Heart right ventricle (tissue), 16 donors: ENCODE results near the gene HOXA6. TPM values are rescaled to one million over a fixed set of nuclear protein-coding genes. Genes with fewer than 3 reads are reported as not detected.

Experiments used
- ATAC-seq, 8 donors: fragments of 200-7000 bp; cut with Tn5 transposase; one replicate each; pipeline ENCODE4 v1.9.1; 2020; ENCODE audit warnings: mild to moderate bottlenecking in 8 of 8, moderate library complexity in 8 of 8, moderate number of reproducible peaks in 1 of 8
- DNase-seq, 2 donors: peaks; one replicate each; pipeline ENCODE4 v3.0.0-alpha.2; 2020
- H3K27ac ChIP-seq, 10 donors: fragments of 200-600 bp; sonication (generic) in 2 of 10; one replicate each; pipeline versions ENCODE4 v1.5.0 to v1.8.0; 2020 to 2022; ENCODE audit warnings: mild to moderate bottlenecking in 3 of 10
- H3K27me3 ChIP-seq, 7 donors: fragments of 200-600 bp; one replicate each; pipeline ENCODE4 v1.8.0; 2021 to 2022; ENCODE audit warnings: mild to moderate bottlenecking in 2 of 7
- H3K36me3 ChIP-seq, 9 donors: fragments of 200-600 bp; sonication (generic) in 1 of 9; one replicate each; pipeline versions ENCODE4 v1.5.0 to v1.8.0; 2020 to 2022; ENCODE audit warnings: mild to moderate bottlenecking in 2 of 9
- H3K4me1 ChIP-seq, 9 donors: fragments of 200-600 bp; sonication (generic) in 1 of 9; one replicate each; pipeline versions ENCODE4 v1.5.0 to v1.8.0; 2020 to 2022; ENCODE audit warnings: mild to moderate bottlenecking in 4 of 9
- H3K4me3 ChIP-seq, 10 donors: fragments of 200-600 bp; sonication (generic) in 2 of 10; one replicate each; pipeline versions ENCODE4 v1.5.0 to v1.8.0; 2020 to 2022; ENCODE audit warnings: mild to moderate bottlenecking in 7 of 10, moderate library complexity in 2 of 10
- H3K9me3 ChIP-seq, 11 donors: fragments of 200-600 bp in 10 of 11; sonication (generic) in 2 of 11; one replicate each; pipeline versions ENCODE4 v1.5.0 to v1.8.0; 2013 to 2022; ENCODE audit warnings: mild to moderate bottlenecking in 2 of 11, control low read depth in 1 of 11, moderate library complexity in 1 of 11
- WGBS, 2 donors: extraction: QIAGEN DNeasy Blood & Tissue Kit; methylation state at CpG; one replicate each; pipeline ENCODE4 v1.1.7; 2013; ENCODE audit warnings: inconsistent platforms in 1 of 2; 5-methylcytosine and 5-hydroxymethylcytosine counted together
- intact Hi-C, 10 donors: fragments of 100-400 bp; cut with DNase I; formaldehyde crosslinking; loops; one replicate each; pipeline versions ENCODE4 v1.11.1 to v1.14.2; 2022
- long read RNA-seq, 3 donors: library from polyadenylated mRNA; unstranded; transcript quantifications; one replicate each; pipeline ENCODE4 v2.0.0, GENCODE V29; 2020 to 2021
- polyA plus RNA-seq, 2 donors: library from polyadenylated mRNA; stranded (reverse); fragments of 200-250 nt; gene quantifications; one replicate each; pipeline ENCODE4 v1.2.3, GENCODE V29; 2013
- total RNA-seq, 10 donors: library from RNA; stranded (reverse); fragmentation: NEBNext Ultra II Directional in 3 of 10; extraction: Animal tissue kit (Norgen Biotek cat#: 25700) in 3 of 10; gene quantifications; one replicate each; pipeline versions ENCODE4 v1.2.1 to v1.2.4, GENCODE V29; 2021 to 2023
- TF ChIP-seq, protein P1 (sequence below), 9 donors: fragments of 200-600 bp; sonication (generic) in 2 of 9; IDR thresholded peaks; one replicate each; pipeline versions ENCODE4 v1.5.0 to v1.8.0; 2021 to 2022; ENCODE audit warnings: antibody characterized with exemption in 9 of 9, mild to moderate bottlenecking in 5 of 9, moderate library complexity in 1 of 9
- donor health status: Arrhythmogenic right ventricular cardiomyopathy.
- donor health status: ischemic (EF 13 %, LVEDD 7.1; RV severe dilation, severe dysfunction).
- donor health status: healthy with polysubstance abuse.
- donor health status: DM: no; HTN: yes; CAD: no.
- donor health status: DM: no; HTN: no; CAD: no.
- donor health status: ischemic (EF 25% LVEDD 6.9; RV normal size, moderate dysfunction).
- donor health status: ischemic (EF 25% LVEDD 5.7; RV mildly dilated, moderate dysfunction).
- donor health status: healthy.
- donor health status: DM: yes; HTN: yes; CAD: no.
- donor health status: Ischemic cardiomyopathy.
- donor health status: ischemic (EF 35%, LVEDD 5.7; RV mildly dilated, moderate dysfunction).
- donor health status: nonischemic (EF 11% LVEDD 7.7; RV severe dilation, severe dysfunction).
- donor health status: DM: yes; HTN: yes; CAD: no.
- donor health status: PGD.
- donor health status: ischemic (EF 29% LVEDD 5.4; RV normal size, mild dysfunction).
- donor health status: nonischemic (EF 23%, LVEDD 6.1; RV moderate dilation, normal function).

HOXA6 gene
- not detected for total RNA-seq
- polyA plus RNA-seq: not detected
- long read RNA-seq, donor 1: 0 reads
- long read RNA-seq, donor 2: 0 reads
- long read RNA-seq, donor 3: 0 reads

GRCh38 chr7:27147199-27148030 is at the start of gene HOXA6:
TSS of gene HOXA6 (minus strand) at chr7:27147774. CDS start at chr7:27147749, 25 bp downstream.
- WGBS, 2 donors: 4 to 7% methylated on average over 63 of the region's 63 CpGs
- DNase-seq: no peak
- Histone ChIP-seq H3K4me1 (peaks cover 0 to 70% (median 46%) of the 10 kb centered on the region in 9 donors), H3K27ac (no peak within 1 kb of the TSS), H3K27me3 (peaks cover 64 to 100% (median 100%) of the 10 kb centered on the region in 7 donors), H3K9me3 (no peaks in the 10 kb centered on the region), H3K4me3 (peak within 1 kb of the TSS in 7 of 10 donors; percentile 8 to 37 (median 31)), H3K36me3 (no peaks in the 10 kb centered on the region)
- intact Hi-C loops: no loop called here
- TF ChIP-seq, protein P1, sequence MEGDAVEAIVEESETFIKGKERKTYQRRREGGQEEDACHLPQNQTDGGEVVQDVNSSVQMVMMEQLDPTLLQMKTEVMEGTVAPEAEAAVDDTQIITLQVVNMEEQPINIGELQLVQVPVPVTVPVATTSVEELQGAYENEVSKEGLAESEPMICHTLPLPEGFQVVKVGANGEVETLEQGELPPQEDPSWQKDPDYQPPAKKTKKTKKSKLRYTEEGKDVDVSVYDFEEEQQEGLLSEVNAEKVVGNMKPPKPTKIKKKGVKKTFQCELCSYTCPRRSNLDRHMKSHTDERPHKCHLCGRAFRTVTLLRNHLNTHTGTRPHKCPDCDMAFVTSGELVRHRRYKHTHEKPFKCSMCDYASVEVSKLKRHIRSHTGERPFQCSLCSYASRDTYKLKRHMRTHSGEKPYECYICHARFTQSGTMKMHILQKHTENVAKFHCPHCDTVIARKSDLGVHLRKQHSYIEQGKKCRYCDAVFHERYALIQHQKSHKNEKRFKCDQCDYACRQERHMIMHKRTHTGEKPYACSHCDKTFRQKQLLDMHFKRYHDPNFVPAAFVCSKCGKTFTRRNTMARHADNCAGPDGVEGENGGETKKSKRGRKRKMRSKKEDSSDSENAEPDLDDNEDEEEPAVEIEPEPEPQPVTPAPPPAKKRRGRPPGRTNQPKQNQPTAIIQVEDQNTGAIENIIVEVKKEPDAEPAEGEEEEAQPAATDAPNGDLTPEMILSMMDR (IDR thresholded peaks at IDR 0.05): no peak
- no peak for ATAC-seq

DNA sequence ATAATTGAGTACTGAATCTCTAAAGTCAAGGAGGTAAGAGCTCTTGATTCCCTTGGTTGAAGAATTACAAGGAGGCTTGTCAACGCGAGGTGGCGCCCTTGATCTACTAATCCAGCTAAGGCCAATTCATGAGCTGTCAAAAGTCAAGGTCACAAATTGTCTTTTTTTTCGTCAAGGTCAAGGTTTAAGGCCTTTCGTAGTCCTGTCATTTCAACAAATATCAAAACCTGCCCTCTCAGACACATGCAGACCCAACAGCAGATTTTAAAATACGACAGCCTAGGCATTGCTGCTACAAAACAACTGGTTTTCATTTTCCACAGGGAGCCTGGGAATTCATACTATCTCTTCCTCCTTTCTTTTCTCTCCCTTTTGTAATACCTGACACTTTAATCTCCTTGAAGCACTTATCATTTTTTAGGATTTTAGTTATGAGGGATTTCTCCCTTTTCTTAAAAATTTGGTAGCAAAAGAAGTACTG is 48.8 kb upstream of the HOXA6 start:
- TF ChIP-seq, protein P1 (IDR thresholded peaks at IDR 0.05): peak; percentile 37 to 88 (median 83)
- WGBS, 2 donors: 3 to 4% methylated on average over 6 of the region's 6 CpGs
- ATAC-seq: peak in 4 of 8 donors; percentile 54 to 66 (median 58)
- no peaks in the 10 kb centered on the region for H3K9me3 ChIP-seq
- no peak overlapping the region for H3K4me3 ChIP-seq
- H3K36me3 ChIP-seq: no peaks in the 10 kb centered on the region
- H3K27me3 ChIP-seq: peaks cover 55 to 98% (median 97%) of the 10 kb centered on the region in 7 donors
- H3K27ac ChIP-seq: no peak overlapping the region
- intact Hi-C loops: loop anchor here (1.0 to 10.0 kb wide), 13 partner anchors 381 to 901 kb away; no protein-coding TSS in a partner anchor
- H3K4me1 ChIP-seq: peaks cover 9 to 47% (median 32%) of the 10 kb centered on the region in 9 donors
- peak; percentile 82 to 83 for DNase-seq

GRCh38 chr7:27194686-27195379 is 47.3 kb upstream of the HOXA6 start:
- TF ChIP-seq, protein P1 (IDR thresholded peaks at IDR 0.05): no peak
- ATAC-seq: no peak
- H3K27me3 ChIP-seq: peaks cover 58 to 98% (median 97%) of the 10 kb centered on the region in 7 donors
- H3K36me3 ChIP-seq: no peaks in the 10 kb centered on the region
- no peaks in the 10 kb centered on the region for H3K9me3 ChIP-seq
- intact Hi-C loops: loop anchor here (5.0 to 10.0 kb wide), 11 partner anchors 382 to 902 kb away; no protein-coding TSS in a partner anchor
- H3K4me3 ChIP-seq: no peak overlapping the region
- H3K4me1 ChIP-seq: peaks cover 9 to 34% (median 21%) of the 10 kb centered on the region in 9 donors
- no peak overlapping the region for H3K27ac ChIP-seq
- DNase-seq: no peak
- 30% methylated on average over 9 of the region's 9 CpGs for WGBS, 2 donors

- intact Hi-C loops: loop anchor here in 7 of 10 donors (5.0 to 10.0 kb wide), 5 partner anchors 581 to 901 kb away; no protein-coding TSS in a partner anchor
- peaks cover 9 to 35% (median 22%) of the 10 kb centered on the region in 9 donors for H3K4me1 ChIP-seq
- no peak for ATAC-seq
- 30 to 51% methylated on average over 2 of the region's 2 CpGs for WGBS, 2 donors
- H3K36me3 ChIP-seq: no peaks in the 10 kb centered on the region
- no peak overlapping the region for H3K27ac ChIP-seq
- no peaks in the 10 kb centered on the region for H3K9me3 ChIP-seq
- DNase-seq: no peak
- H3K4me3 ChIP-seq: no peak overlapping the region
- TF ChIP-seq, protein P1 (IDR thresholded peaks at IDR 0.05): no peak
- peaks cover 61 to 100% (median 100%) of the 10 kb centered on the region in 7 donors for H3K27me3 ChIP-seq
Observed at GRCh38 chr7:27194002-27194352, 46.4 kb upstream of the HOXA6 start.
